Peyer's patch (tissue), 4 donors: Measurements from ENCODE around the gene TMEM45A. TPM values are rescaled to one million over a fixed set of nuclear protein-coding genes. Genes with fewer than 3 reads are reported as not detected.
"Not testable (repeated sequence)": the region's sequence is repeated elsewhere in the genome, so short reads cannot be mapped to it uniquely, and the experiment has no call there.

Experiments
- DNase-seq, 3 donors: peaks; one replicate each; pipeline ENCODE4 v3.0.0-alpha.2; 2017 to 2019
- H3K27ac ChIP-seq, 4 donors: fragments of 200-600 bp; sonication (generic); one replicate each; pipeline ENCODE4 v1.5.1; 2016 to 2019
- H3K27me3 ChIP-seq, 2 donors: fragments of 200-600 bp; sonication (generic); one replicate each; pipeline ENCODE4 v1.5.1; 2019
- H3K36me3 ChIP-seq, 3 donors: fragments of 200-600 bp; sonication (generic); one replicate each; pipeline ENCODE4 v1.5.1; 2016 to 2019
- H3K4me1 ChIP-seq, 4 donors: fragments of 200-600 bp; sonication (generic); one replicate each; pipeline ENCODE4 v1.5.1; 2016 to 2019
- H3K4me3 ChIP-seq, 4 donors: fragments of 200-600 bp; sonication (generic); 1 replicate in 3 of 4; 2 replicates in 1 of 4; pipeline ENCODE4 v1.5.1; 2016 to 2019; ENCODE audit warnings: mild to moderate bottlenecking in 1 of 4
- H3K9me3 ChIP-seq, 4 donors: fragments of 200-600 bp; sonication (generic); one replicate each; pipeline ENCODE4 v1.5.1; 2016 to 2019; ENCODE audit warnings: mild to moderate bottlenecking in 1 of 4
- POLR2A ChIP-seq, 2 donors: fragments of 450-650 bp; IDR thresholded peaks; one replicate each; pipeline ENCODE4 v1.5.1; 2017; ENCODE audit warnings: antibody characterized with exemption in 2 of 2, mild to moderate bottlenecking in 2 of 2, moderate library complexity in 2 of 2
- total RNA-seq, 4 donors: library from RNA; depleted of rRNA; stranded (reverse); fragments of >200 nt; gene quantifications; one replicate each; pipeline ENCODE4 v1.1.0, GENCODE V29; 2016
- TF ChIP-seq, protein P1 (sequence below), 6 experiments: fragments of 450-650 bp in 4 of 6; fragments of 200-600 bp in 2 of 6; sonication (generic) in 1 of 6; IDR thresholded peaks; one replicate each; pipeline ENCODE4 v1.5.1; 2017 to 2019; ENCODE audit warnings: antibody characterized with exemption in 6 of 6, mild to moderate bottlenecking in 3 of 6, moderate library complexity in 1 of 6

Gene TMEM45A
- total RNA-seq, 4 donors from 2014 or later = 0.66 to 5.3 (median 4.7) TPM; not detected in 1

- no peak for DNase-seq
- no peaks in the 10 kb centered on the region for H3K9me3 ChIP-seq
- H3K36me3 ChIP-seq = no peaks in the 10 kb centered on the region
Measured at GRCh38 chr3:100471444-100471843, 21.0 kb upstream of the TMEM45A start.

GRCh38 chr3:100477851-100478360 lies 14.5 kb upstream of the TMEM45A start:
- not testable (repeated sequence) for H3K9me3 ChIP-seq, H3K36me3 ChIP-seq, H3K27me3 ChIP-seq, DNase-seq, H3K4me3 ChIP-seq, H3K4me1 ChIP-seq, H3K27ac ChIP-seq

More at GRCh38 chr3:100471444-100471843, 21.0 kb upstream of the TMEM45A start:
- TF ChIP-seq, protein P1, sequence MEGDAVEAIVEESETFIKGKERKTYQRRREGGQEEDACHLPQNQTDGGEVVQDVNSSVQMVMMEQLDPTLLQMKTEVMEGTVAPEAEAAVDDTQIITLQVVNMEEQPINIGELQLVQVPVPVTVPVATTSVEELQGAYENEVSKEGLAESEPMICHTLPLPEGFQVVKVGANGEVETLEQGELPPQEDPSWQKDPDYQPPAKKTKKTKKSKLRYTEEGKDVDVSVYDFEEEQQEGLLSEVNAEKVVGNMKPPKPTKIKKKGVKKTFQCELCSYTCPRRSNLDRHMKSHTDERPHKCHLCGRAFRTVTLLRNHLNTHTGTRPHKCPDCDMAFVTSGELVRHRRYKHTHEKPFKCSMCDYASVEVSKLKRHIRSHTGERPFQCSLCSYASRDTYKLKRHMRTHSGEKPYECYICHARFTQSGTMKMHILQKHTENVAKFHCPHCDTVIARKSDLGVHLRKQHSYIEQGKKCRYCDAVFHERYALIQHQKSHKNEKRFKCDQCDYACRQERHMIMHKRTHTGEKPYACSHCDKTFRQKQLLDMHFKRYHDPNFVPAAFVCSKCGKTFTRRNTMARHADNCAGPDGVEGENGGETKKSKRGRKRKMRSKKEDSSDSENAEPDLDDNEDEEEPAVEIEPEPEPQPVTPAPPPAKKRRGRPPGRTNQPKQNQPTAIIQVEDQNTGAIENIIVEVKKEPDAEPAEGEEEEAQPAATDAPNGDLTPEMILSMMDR (IDR thresholded peaks at IDR 0.05) = no peak
- H3K27me3 ChIP-seq = no peaks in the 10 kb centered on the region
- H3K4me1 ChIP-seq = no peaks in the 10 kb centered on the region
- no peak overlapping the region for H3K4me3 ChIP-seq
- no peak overlapping the region for H3K27ac ChIP-seq

DNA sequence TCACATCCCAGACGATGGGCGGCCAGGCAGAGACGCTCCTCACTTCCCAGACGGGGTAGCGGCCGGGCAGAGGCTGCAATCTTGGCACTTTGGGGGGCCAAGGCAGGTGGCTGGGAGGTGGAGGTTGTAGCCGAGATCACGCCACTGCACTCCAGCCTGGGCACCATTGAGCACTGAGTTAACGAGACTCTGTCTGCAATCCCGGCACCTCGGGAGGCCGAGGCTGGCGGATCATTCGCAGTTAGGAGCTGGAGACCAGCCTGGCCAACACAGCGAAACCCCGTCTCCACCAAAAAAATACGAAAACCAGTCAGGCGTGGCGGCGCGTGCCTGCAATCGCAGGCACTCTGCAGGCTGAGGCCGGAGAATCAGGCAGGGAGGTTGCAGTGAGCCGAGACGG lies 13.9 kb upstream of the TMEM45A start:
- not testable (repeated sequence) for H3K27me3 ChIP-seq, H3K4me3 ChIP-seq, H3K4me1 ChIP-seq, H3K9me3 ChIP-seq, H3K27ac ChIP-seq, DNase-seq, H3K36me3 ChIP-seq

DNA sequence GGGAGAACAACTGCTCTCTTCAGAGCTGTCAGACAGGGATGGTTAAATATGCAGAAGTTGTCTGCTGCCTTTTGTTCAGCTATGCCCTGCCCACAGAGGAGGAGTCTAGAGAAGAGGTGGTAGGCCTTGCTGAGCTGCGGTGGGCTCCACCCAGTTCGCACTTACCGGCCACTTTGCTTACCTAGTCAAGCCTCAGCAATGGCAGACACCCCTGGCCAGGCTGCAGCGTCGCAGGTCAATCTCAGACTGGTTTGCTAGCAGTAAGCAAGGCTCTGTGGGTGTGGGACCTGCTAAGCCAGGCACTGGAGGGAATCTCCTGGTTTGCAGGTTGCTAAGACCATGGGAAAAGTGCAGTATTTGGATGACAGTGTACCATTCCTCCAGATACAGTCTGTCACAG lies 12.3 kb upstream of the TMEM45A start:
- no peaks in the 10 kb centered on the region for H3K27me3 ChIP-seq
- TF ChIP-seq, protein P1 (IDR thresholded peaks at IDR 0.05) = no peak
- no peak overlapping the region for H3K4me3 ChIP-seq
- DNase-seq = no peak
- no peaks in the 10 kb centered on the region for H3K9me3 ChIP-seq
- H3K4me1 ChIP-seq = no peaks in the 10 kb centered on the region
- no peaks in the 10 kb centered on the region for H3K36me3 ChIP-seq
- H3K27ac ChIP-seq = no peak overlapping the region

DNA sequence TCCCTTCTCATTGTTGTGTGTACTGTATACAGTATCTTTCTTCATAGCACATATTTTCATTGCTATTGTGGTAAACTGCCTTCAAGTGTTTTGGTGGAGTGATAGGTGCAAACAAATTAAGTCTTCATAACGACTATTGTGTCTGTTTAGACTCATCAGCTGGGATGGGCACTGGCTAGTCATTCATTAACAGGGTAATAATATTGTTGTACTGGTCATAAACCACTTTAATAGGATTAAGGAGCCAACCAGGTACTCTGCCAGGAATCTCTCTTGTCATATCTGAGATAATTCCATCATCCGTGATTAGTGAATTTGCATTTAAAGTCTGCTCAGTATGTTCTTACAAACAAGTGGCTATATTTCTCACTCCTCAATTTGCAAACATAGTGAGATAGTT lies 10.2 kb upstream of the TMEM45A start:
- no peak overlapping the region for H3K4me3 ChIP-seq
- H3K36me3 ChIP-seq = no peaks in the 10 kb centered on the region
- no peaks in the 10 kb centered on the region for H3K27me3 ChIP-seq
- H3K4me1 ChIP-seq = no peaks in the 10 kb centered on the region
- DNase-seq = no peak
- TF ChIP-seq, protein P1 (IDR thresholded peaks at IDR 0.05) = no peak
- no peak for TF ChIP-seq POLR2A (IDR thresholded peaks at IDR 0.05)
- H3K27ac ChIP-seq = no peak overlapping the region
- H3K9me3 ChIP-seq = no peaks in the 10 kb centered on the region

GRCh38 chr3:100483529-100483928 lies 8.9 kb upstream of the TMEM45A start:
- no peak overlapping the region for H3K4me3 ChIP-seq
- no peaks in the 10 kb centered on the region for H3K4me1 ChIP-seq
- H3K9me3 ChIP-seq = no peaks in the 10 kb centered on the region
- no peaks in the 10 kb centered on the region for H3K36me3 ChIP-seq
- H3K27me3 ChIP-seq = no peaks in the 10 kb centered on the region
- TF ChIP-seq, protein P1 (IDR thresholded peaks at IDR 0.05) = no peak
- TF ChIP-seq POLR2A (IDR thresholded peaks at IDR 0.05) = no peak
- H3K27ac ChIP-seq = no peak overlapping the region
- no peak for DNase-seq

DNA sequence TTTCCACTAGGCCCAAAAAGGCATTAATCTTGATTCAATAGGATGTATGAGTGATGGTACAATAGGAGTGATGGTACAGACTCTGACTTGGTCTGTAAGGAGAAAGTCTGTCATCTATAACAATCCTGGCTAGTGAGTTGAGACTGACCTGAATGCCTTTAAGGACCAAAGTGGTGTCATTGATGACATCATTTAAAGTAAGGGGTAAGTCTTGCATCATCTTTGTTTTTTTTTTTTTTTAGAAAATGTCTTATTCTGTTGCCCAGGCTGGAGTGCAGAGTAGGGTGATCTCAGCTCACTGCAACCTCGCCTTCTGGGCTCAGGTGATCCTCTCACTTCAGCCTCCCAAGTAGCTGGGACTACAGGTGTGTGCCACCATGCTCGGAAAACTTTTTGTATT lies 5.6 kb upstream of the TMEM45A start:
- H3K27me3 ChIP-seq = no peaks in the 10 kb centered on the region

More for the DNA sequence above, 5.6 kb upstream of the TMEM45A start:
- TF ChIP-seq, protein P1 (IDR thresholded peaks at IDR 0.05) = no peak
- no peak for TF ChIP-seq POLR2A (IDR thresholded peaks at IDR 0.05)
- no peaks in the 10 kb centered on the region for H3K36me3 ChIP-seq
- H3K4me3 ChIP-seq = no peak overlapping the region
- H3K27ac ChIP-seq = no peak overlapping the region
- H3K9me3 ChIP-seq = no peaks in the 10 kb centered on the region
- H3K4me1 ChIP-seq = no peaks in the 10 kb centered on the region
- no peak for DNase-seq
